Measurements from ENCODE around the gene FYCO1. TPM values are rescaled to one million over a fixed set of nuclear protein-coding genes. Genes with fewer than 3 reads are reported as not detected.

Gene FYCO1
- total RNA-seq, 1 experiment from 2014 or later, result 19.7 TPM

- Histone ChIP-seq H3K4me1 (replicated peaks; ENCODE audit: insufficient read depth) (no peaks in the 10 kb centered on the region), H2AFZ (no peak overlapping the region), H4K20me1 (ENCODE audit: insufficient read depth) (no peaks in the 10 kb centered on the region), H3K4me3 (no peak overlapping the region), H3K27ac (no peak overlapping the region), H3K9me3 (ENCODE audit: insufficient read depth, low read depth) (no peaks in the 10 kb centered on the region), H3K79me2 (ENCODE audit: low read depth) (no peaks in the 10 kb centered on the region), H3K9me2 (ENCODE audit: insufficient read depth) (no peaks in the 10 kb centered on the region), H3K4me2 (no peak overlapping the region), H3K27me3 (ENCODE audit: insufficient read depth, low read depth) (no peaks in the 10 kb centered on the region), H3F3A (ENCODE audit: insufficient read depth, low read depth) (no peaks in the 10 kb centered on the region), H3K36me3 (ENCODE audit: low read depth) (no peaks in the 10 kb centered on the region)
- intact Hi-C loops (cut with micrococcal nuclease; ENCODE audit: unreplicated experiment), result no loop called here
- BruUV-seq (replicated peaks), result no TSS peak
- no peak for DNase-seq
- ChIA-PET CTCF (no interaction called here), POLR2A (ENCODE audit: unreplicated experiment) (no interaction called here)
- no peak for TF ChIP-seq EZH2 (IDR thresholded peaks at IDR 0.05; ENCODE audit: low read depth)
- TF ChIP-seq, protein P1, sequence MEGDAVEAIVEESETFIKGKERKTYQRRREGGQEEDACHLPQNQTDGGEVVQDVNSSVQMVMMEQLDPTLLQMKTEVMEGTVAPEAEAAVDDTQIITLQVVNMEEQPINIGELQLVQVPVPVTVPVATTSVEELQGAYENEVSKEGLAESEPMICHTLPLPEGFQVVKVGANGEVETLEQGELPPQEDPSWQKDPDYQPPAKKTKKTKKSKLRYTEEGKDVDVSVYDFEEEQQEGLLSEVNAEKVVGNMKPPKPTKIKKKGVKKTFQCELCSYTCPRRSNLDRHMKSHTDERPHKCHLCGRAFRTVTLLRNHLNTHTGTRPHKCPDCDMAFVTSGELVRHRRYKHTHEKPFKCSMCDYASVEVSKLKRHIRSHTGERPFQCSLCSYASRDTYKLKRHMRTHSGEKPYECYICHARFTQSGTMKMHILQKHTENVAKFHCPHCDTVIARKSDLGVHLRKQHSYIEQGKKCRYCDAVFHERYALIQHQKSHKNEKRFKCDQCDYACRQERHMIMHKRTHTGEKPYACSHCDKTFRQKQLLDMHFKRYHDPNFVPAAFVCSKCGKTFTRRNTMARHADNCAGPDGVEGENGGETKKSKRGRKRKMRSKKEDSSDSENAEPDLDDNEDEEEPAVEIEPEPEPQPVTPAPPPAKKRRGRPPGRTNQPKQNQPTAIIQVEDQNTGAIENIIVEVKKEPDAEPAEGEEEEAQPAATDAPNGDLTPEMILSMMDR (conservative IDR thresholded peaks at IDR 0.05), result no peak
These were observed 123.8 kb downstream of the FYCO1 start for GRCh38 chr3:45871780-45872179.

DNA sequence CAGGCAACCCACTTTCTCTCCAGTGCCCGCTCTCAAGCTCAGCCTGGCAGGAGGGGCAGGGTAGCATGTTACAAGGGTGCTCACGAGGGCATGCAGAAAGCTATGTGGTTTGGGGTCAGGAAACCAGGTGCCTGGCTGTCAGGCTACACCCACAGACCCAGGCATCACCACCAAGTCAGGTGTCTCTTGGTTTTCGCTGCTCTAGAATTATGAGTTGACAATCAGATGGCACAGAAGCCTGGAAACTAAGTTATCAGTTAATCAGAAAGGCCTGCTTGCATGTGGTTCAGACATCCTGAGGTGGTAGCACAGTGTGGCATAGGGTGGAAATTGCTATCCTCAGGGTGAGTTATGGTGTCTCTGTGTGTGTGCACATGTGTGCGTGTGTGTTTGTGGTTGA is 125.5 kb downstream of the FYCO1 start:
- intact Hi-C loops (cut with micrococcal nuclease; ENCODE audit: unreplicated experiment), result no loop called here
- Histone ChIP-seq H3K27ac (no peak overlapping the region), H3K9me2 (ENCODE audit: insufficient read depth) (no peaks in the 10 kb centered on the region), H2AFZ (no peak overlapping the region), H3F3A (ENCODE audit: insufficient read depth, low read depth) (no peaks in the 10 kb centered on the region), H3K4me1 (replicated peaks; ENCODE audit: insufficient read depth) (no peaks in the 10 kb centered on the region), H3K9me3 (ENCODE audit: insufficient read depth, low read depth) (no peaks in the 10 kb centered on the region), H3K4me2 (no peak overlapping the region), H3K79me2 (ENCODE audit: low read depth) (no peaks in the 10 kb centered on the region), H3K4me3 (no peak overlapping the region), H3K36me3 (ENCODE audit: low read depth) (no peaks in the 10 kb centered on the region), H3K27me3 (ENCODE audit: insufficient read depth, low read depth) (no peaks in the 10 kb centered on the region), H4K20me1 (ENCODE audit: insufficient read depth) (no peaks in the 10 kb centered on the region)
- ChIA-PET POLR2A (ENCODE audit: unreplicated experiment) (interaction anchor here (0.6 kb wide), 1 partner anchor 22 kb away, joined by 3 read pairs; no protein-coding TSS in a partner anchor), CTCF (no interaction called here)
- DNase-seq, result no peak
- TF ChIP-seq, protein P1 (conservative IDR thresholded peaks at IDR 0.05), result no peak
- TF ChIP-seq EZH2 (IDR thresholded peaks at IDR 0.05; ENCODE audit: low read depth), result no peak
- BruUV-seq (replicated peaks), result no TSS peak

- no TSS peak for BruUV-seq (replicated peaks)
- Histone ChIP-seq H3K9me3 (ENCODE audit: insufficient read depth, low read depth) (no peaks in the 10 kb centered on the region), H3K4me1 (replicated peaks; ENCODE audit: insufficient read depth) (no peaks in the 10 kb centered on the region), H4K20me1 (ENCODE audit: insufficient read depth) (no peaks in the 10 kb centered on the region), H3K27me3 (ENCODE audit: insufficient read depth, low read depth) (no peaks in the 10 kb centered on the region), H3K9me2 (ENCODE audit: insufficient read depth) (no peaks in the 10 kb centered on the region), H3K27ac (no peak overlapping the region), H3K4me3 (no peak overlapping the region), H3F3A (ENCODE audit: insufficient read depth, low read depth) (no peaks in the 10 kb centered on the region), H2AFZ (no peak overlapping the region), H3K4me2 (no peak overlapping the region), H3K79me2 (ENCODE audit: low read depth) (no peaks in the 10 kb centered on the region), H3K36me3 (ENCODE audit: low read depth) (no peaks in the 10 kb centered on the region)
- ChIA-PET CTCF (no interaction called here), POLR2A (ENCODE audit: unreplicated experiment) (interaction anchor here (0.6 kb wide), 1 partner anchor 23 kb away, joined by 3 read pairs; no protein-coding TSS in a partner anchor)
- TF ChIP-seq, protein P1 (conservative IDR thresholded peaks at IDR 0.05), result no peak
- no peak for TF ChIP-seq EZH2 (IDR thresholded peaks at IDR 0.05; ENCODE audit: low read depth)
- intact Hi-C loops (cut with micrococcal nuclease; ENCODE audit: unreplicated experiment), result no loop called here
- no peak for DNase-seq
These were observed 126.0 kb downstream of the FYCO1 start for GRCh38 chr3:45869638-45870037.
